OCI-LY7 (cell line): Measurements from ENCODE around the gene MMP20. TPM values are rescaled to one million over a fixed set of nuclear protein-coding genes. Genes with fewer than 3 reads are reported as not detected.

Source experiments
- BruUV-seq: library from RNA; stranded (reverse); fragments of 400-500 nt; replicated peaks from 2 replicates; lab custom pipeline; 2021; lab: Mats Ljungman, UMichigan
- CTCF ChIA-PET: fragments of 300-600 bp; sonication (Branson Sonifier 250); formaldehyde crosslinking; loops from one replicate; lab custom pipeline; 2022; ENCODE audit warnings: antibody characterized with exemption; ENCODE audit not compliant: unreplicated experiment; lab: Charles Lee
- POLR2A ChIA-PET: fragments of 300-600 bp; sonication (Branson Sonifier 250); formaldehyde crosslinking; loops from one replicate; lab custom pipeline; 2022; ENCODE audit warnings: antibody characterized with exemption; lab: Charles Lee
- DNase-seq: peaks from one replicate; pipeline ENCODE4 v3.0.0-alpha.2; 2015; ENCODE audit warnings: low spot score
- H2AFZ ChIP-seq: fragments of 200-600 bp; sonication (generic), shearing (Covaris generic); 2 replicates; pipeline ENCODE4 v1.6.1; 2014; ENCODE audit warnings: mild to moderate bottlenecking, antibody characterized with exemption, low read length, moderate library complexity
- H3K27ac ChIP-seq: fragments of 200-600 bp; sonication (generic); 2 replicates; pipeline ENCODE4 v1.5.1; 2014; ENCODE audit warnings: mixed run types, low read depth, mild to moderate bottlenecking, moderate library complexity, low read length, inconsistent platforms; ENCODE audit not compliant: poor library complexity, severe bottlenecking
- H3K36me3 ChIP-seq: fragments of 200-600 bp; sonication (generic); 2 replicates; pipeline ENCODE4 v1.6.1; 2014; ENCODE audit warnings: mild to moderate bottlenecking, antibody characterized with exemption, low read length, moderate library complexity, mixed read lengths; ENCODE audit not compliant: insufficient read depth
- H3K4me1 ChIP-seq: fragments of 200-600 bp; sonication (generic); 2 replicates; pipeline ENCODE4 v1.5.1; 2014; ENCODE audit warnings: mild to moderate bottlenecking, low read length; ENCODE audit not compliant: insufficient read depth, poor library complexity, severe bottlenecking
- H3K4me2 ChIP-seq: fragments of 200-600 bp; sonication (generic); 2 replicates; pipeline ENCODE4 v1.6.1; 2014; ENCODE audit warnings: mild to moderate bottlenecking, low read length
- H3K4me3 ChIP-seq: fragments of 200-600 bp; sonication (generic); 2 replicates; pipeline ENCODE4 v1.5.1; 2014; ENCODE audit warnings: mild to moderate bottlenecking, low read depth, low read length; ENCODE audit not compliant: poor library complexity, severe bottlenecking
- H3K79me2 ChIP-seq: fragments of 200-600 bp; sonication (generic); 2 replicates; pipeline ENCODE4 v1.6.1; 2016; ENCODE audit warnings: low read depth, mild to moderate bottlenecking, low read length, moderate library complexity, mixed read lengths; ENCODE audit not compliant: insufficient read depth
- H3K9me2 ChIP-seq: fragments of 200-600 bp; sonication (generic); 2 replicates; pipeline ENCODE4 v1.6.1; 2016; ENCODE audit warnings: mild to moderate bottlenecking, low read length, mixed read lengths; ENCODE audit not compliant: insufficient read depth
- H3K9me3 ChIP-seq: fragments of 200-600 bp; sonication (generic); 2 replicates; pipeline ENCODE4 v1.6.1; 2014; ENCODE audit warnings: mild to moderate bottlenecking, mixed run types, low read length, mixed read lengths
- H4K20me1 ChIP-seq: fragments of 200-600 bp; sonication (generic); 2 replicates; pipeline ENCODE4 v1.6.1; 2014; ENCODE audit warnings: mild to moderate bottlenecking, antibody characterized with exemption, low read length, moderate library complexity, mixed read lengths; ENCODE audit not compliant: insufficient read depth
- CTCF ChIP-seq: fragments of 200-600 bp; sonication (generic); conservative IDR thresholded peaks from 2 replicates; pipeline ENCODE4 v1.5.1; 2014; ENCODE audit warnings: mild to moderate bottlenecking, antibody characterized with exemption, low read length, moderate library complexity, mixed read lengths
- EZH2phosphoT487 ChIP-seq: fragments of 200-600 bp; sonication (generic); IDR thresholded peaks from 2 replicates; pipeline ENCODE4 v1.6.1; 2018; ENCODE audit warnings: low read depth, borderline replicate concordance, mild to moderate bottlenecking, mixed run types, antibody characterized with exemption, low read length, moderate library complexity, mixed read lengths
- intact Hi-C: fragments of 100-400 bp; cut with micrococcal nuclease; formaldehyde crosslinking; loops from one replicate; pipeline ENCODE4 v1.10.0; 2022; ENCODE audit not compliant: unreplicated experiment
- total RNA-seq, 2 experiments: library from RNA; depleted of rRNA in 1 of 2; stranded (reverse); fragments of >200 nt in 1 of 2; shearing (Covaris generic) in 1 of 2; gene quantifications; 2 replicates each; pipeline ENCODE4 v1.2.3, GENCODE V29; 2014 to 2022

The MMP20 gene
- total RNA-seq, 2 experiments from 2014 or later = not detected

DNA sequence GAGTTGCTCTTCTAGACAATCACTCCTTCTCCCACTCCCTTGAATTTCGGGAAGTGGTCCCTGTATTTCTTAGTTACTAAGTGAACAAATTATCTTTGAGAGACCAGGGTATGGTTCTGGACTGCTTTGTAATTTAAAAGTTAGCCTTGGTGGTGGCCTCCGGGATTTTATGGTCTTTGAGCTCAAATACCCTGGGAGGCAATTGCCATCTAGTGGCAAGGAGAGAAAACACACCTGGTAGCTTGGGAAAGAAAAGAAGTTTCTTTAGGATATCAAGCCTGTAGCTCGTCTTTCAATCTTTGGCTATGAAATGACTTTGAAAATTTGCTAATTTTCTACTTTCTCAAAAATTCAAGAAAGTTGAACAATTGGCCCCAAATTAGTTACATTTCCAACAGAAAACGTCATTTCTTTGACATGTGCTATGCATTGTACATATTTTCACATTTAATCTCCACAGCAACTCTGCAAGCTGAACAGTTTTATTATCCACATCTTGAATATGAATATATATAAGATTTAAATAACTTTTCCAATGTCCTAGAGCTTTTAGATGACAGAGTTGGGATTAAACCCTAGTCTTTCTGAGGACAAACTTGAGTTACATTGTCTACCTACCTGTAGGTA, 41.3 kb upstream of the MMP20 start:
- peak; percentile 56 for DNase-seq
- no peak overlapping the region for H3K4me2 ChIP-seq
- intact Hi-C loops = loop anchor here (1.0 to 5.0 kb wide), 3 partner anchors 169 to 379 kb away; no protein-coding TSS in a partner anchor
- H3K27ac ChIP-seq = no peak overlapping the region
- H3K4me1 ChIP-seq = no peaks in the 10 kb centered on the region
- no peaks in the 10 kb centered on the region for H3K79me2 ChIP-seq
- H2AFZ ChIP-seq = no peak overlapping the region
- H3K9me2 ChIP-seq = no peaks in the 10 kb centered on the region
- ChIA-PET CTCF (interaction anchor here (1.2 to 1.7 kb wide), 3 partner anchors 12 to 324 kb away, joined by 4 to 8 read pairs (median 6); no protein-coding TSS in a partner anchor), POLR2A (interaction anchor here (0.6 to 0.9 kb wide), 4 partner anchors 13 to 601 kb away, joined by 3 to 4 read pairs (median 3); no protein-coding TSS in a partner anchor)
- BruUV-seq = no TSS peak
- no peak overlapping the region for H3K4me3 ChIP-seq
- H3K9me3 ChIP-seq = no peaks in the 10 kb centered on the region
- no peaks in the 10 kb centered on the region for H3K36me3 ChIP-seq
- TF ChIP-seq EZH2phosphoT487 = no peak
- TF ChIP-seq CTCF = peak; percentile 98
- H4K20me1 ChIP-seq = no peaks in the 10 kb centered on the region

DNA sequence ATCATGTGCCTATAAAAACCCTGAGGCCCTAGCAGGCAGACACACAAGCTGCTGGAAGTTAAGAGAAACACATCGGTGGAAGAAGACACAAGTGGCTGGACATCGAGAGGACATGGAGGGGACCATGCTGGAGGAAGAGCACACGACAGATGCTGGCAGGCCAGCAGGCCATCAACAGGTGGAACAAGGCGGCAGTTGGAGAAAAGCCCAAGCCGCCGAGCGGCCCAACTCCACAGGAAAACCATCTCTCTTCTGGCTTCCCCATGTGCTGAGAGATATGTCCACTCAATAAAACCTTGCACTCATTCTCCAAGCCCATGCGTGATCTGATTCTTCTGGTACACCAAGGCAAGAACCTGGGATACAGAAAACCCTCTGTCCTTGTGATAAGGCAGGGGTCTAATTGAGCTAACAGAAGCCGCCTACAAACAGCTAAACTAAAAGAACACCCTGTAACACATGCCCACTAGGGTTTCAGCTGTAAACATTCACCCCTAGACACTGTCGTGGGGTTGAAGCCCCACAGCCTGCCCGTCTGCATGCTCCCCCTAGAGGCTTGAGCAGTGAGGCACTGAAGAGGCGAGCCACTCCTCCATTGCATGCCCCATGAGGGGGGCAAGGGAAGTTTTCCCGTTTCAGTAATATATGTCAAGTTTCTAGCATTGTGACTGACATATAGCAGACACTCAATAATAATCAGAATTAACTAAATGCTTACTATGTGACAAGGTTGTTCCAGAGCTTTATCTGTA, 39.0 kb upstream of the MMP20 start:
- TF ChIP-seq CTCF (peak; percentile 75), EZH2phosphoT487 (no peak)
- no peak overlapping the region for H3K27ac ChIP-seq
- no TSS peak for BruUV-seq
- no peaks in the 10 kb centered on the region for H3K9me2 ChIP-seq
- CTCF ChIA-PET = no interaction called here
- no peak overlapping the region for H3K4me3 ChIP-seq
- no peaks in the 10 kb centered on the region for H3K4me1 ChIP-seq
- H3K36me3 ChIP-seq = no peaks in the 10 kb centered on the region
- H3K4me2 ChIP-seq = no peak overlapping the region
- no peaks in the 10 kb centered on the region for H4K20me1 ChIP-seq
- POLR2A ChIA-PET = no interaction called here
- intact Hi-C loops = no loop called here
- peak; percentile 33 for DNase-seq
- H3K79me2 ChIP-seq = no peaks in the 10 kb centered on the region
- no peak overlapping the region for H2AFZ ChIP-seq
- H3K9me3 ChIP-seq = no peaks in the 10 kb centered on the region

DNA sequence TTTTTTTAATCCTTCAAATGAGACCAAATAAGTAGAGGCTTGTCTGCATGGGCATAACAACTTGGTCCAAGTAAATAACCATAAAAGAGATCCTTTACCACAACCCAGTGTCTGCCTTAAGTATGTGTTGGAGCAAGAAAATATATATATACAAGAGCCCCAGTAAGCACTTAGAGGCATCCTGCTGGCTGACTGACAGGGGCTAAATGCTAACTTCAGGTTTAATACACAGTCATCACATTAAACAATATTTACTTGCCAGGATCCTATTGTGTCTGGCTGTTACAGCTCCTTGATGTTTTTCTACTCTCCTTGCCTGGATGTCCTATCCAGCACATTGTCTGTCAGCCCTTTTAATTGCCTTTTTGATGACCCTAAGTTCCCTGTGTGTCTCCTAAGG, 37.5 kb upstream of the MMP20 start:
- H3K4me3 ChIP-seq = no peak overlapping the region
- no peaks in the 10 kb centered on the region for H3K79me2 ChIP-seq
- no peak overlapping the region for H3K27ac ChIP-seq
- H3K9me3 ChIP-seq = no peaks in the 10 kb centered on the region
- H3K4me1 ChIP-seq = no peaks in the 10 kb centered on the region
- H3K9me2 ChIP-seq = no peaks in the 10 kb centered on the region
- H3K36me3 ChIP-seq = no peaks in the 10 kb centered on the region
- no peak overlapping the region for H2AFZ ChIP-seq
- ChIA-PET CTCF (no interaction called here), POLR2A (no interaction called here)
- DNase-seq = no peak
- no peak for TF ChIP-seq EZH2phosphoT487
- TF ChIP-seq CTCF = no peak
- intact Hi-C loops = no loop called here
- no TSS peak for BruUV-seq
- H4K20me1 ChIP-seq = no peaks in the 10 kb centered on the region
- no peak overlapping the region for H3K4me2 ChIP-seq
